ENCODE results near the gene TEC.

The TEC gene

GRCh38 chr4:48090621-48091020, 179.0 kb downstream of the TEC start:
- TF ChIP-seq SIN3A (IDR thresholded peaks at IDR 0.05; ENCODE audit: borderline replicate concordance, insufficient read depth, low read length) (no peak), FOXP2 (optimal IDR thresholded peaks at IDR 0.05; ENCODE audit: borderline replicate concordance, extremely low read depth, extremely low read length, insufficient read depth) (no peak), TAF1 (IDR thresholded peaks at IDR 0.05; ENCODE audit: borderline replicate concordance, insufficient read depth, low read length) (no peak), POLR2AphosphoS5 (IDR thresholded peaks at IDR 0.05; ENCODE audit: low read depth, low read length) (no peak)
- TF ChIP-seq, protein P1, sequence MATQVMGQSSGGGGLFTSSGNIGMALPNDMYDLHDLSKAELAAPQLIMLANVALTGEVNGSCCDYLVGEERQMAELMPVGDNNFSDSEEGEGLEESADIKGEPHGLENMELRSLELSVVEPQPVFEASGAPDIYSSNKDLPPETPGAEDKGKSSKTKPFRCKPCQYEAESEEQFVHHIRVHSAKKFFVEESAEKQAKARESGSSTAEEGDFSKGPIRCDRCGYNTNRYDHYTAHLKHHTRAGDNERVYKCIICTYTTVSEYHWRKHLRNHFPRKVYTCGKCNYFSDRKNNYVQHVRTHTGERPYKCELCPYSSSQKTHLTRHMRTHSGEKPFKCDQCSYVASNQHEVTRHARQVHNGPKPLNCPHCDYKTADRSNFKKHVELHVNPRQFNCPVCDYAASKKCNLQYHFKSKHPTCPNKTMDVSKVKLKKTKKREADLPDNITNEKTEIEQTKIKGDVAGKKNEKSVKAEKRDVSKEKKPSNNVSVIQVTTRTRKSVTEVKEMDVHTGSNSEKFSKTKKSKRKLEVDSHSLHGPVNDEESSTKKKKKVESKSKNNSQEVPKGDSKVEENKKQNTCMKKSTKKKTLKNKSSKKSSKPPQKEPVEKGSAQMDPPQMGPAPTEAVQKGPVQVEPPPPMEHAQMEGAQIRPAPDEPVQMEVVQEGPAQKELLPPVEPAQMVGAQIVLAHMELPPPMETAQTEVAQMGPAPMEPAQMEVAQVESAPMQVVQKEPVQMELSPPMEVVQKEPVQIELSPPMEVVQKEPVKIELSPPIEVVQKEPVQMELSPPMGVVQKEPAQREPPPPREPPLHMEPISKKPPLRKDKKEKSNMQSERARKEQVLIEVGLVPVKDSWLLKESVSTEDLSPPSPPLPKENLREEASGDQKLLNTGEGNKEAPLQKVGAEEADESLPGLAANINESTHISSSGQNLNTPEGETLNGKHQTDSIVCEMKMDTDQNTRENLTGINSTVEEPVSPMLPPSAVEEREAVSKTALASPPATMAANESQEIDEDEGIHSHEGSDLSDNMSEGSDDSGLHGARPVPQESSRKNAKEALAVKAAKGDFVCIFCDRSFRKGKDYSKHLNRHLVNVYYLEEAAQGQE (IDR thresholded peaks at IDR 0.05; ENCODE audit: insufficient read depth in 1 of 2, low read depth in 2 of 2, low read length in 2 of 2), result no peak

DNA sequence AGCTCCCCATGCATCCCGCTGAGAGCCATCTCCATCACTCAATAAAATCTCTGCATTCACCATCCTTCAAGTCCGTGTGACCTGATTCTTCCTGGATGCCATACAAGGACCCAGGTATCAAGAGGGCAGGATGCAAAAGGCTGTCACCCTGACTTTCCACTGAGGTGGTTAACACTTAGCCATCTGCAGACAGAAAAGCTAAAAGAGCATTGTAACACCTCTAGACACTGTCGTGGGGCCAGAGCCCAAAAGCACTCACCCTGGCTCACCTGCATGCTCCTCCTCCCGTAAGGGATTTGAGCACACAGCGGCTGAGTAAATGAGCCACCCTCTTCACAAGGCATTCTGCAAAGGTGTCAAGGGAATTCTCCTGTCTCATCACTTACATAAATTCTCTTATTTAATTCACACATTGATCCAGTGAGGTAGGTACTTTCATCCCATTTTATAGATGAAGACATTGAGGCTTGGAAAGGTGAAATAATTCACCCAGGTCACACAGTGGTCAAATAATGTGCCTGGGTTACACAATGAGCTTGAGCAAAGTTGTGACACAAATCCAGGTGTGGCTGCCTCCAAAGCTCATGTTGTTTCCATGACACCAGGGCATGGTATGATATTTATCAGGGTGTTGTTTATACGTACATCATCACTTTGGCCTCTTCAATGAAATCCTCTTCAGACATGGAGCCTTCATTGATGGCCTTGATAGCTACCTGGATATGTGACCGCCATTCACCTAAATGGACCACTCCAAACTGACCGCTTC, 183.6 kb downstream of the TEC start:
- no peak for TF ChIP-seq TAF1 (IDR thresholded peaks at IDR 0.05; ENCODE audit: borderline replicate concordance, insufficient read depth, low read length)
- TF ChIP-seq FOXP2 (optimal IDR thresholded peaks at IDR 0.05; ENCODE audit: borderline replicate concordance, extremely low read depth, extremely low read length, insufficient read depth), result no peak
- no peak for TF ChIP-seq SIN3A (IDR thresholded peaks at IDR 0.05; ENCODE audit: borderline replicate concordance, insufficient read depth, low read length)
- TF ChIP-seq POLR2AphosphoS5 (IDR thresholded peaks at IDR 0.05; ENCODE audit: low read depth, low read length), result no peak
- TF ChIP-seq, protein P1 (IDR thresholded peaks at IDR 0.05; ENCODE audit: insufficient read depth in 1 of 2, low read depth in 2 of 2, low read length in 2 of 2), result no peak
